Ishikawa (cell line): ENCODE data around the gene GNAO1.

Experiments
- CEBPB ChIP-seq: IDR thresholded peaks from 2 replicates; pipeline ENCODE4 v1.6.1; 2012
- CREB1 ChIP-seq: IDR thresholded peaks from 2 replicates; pipeline ENCODE4 v1.6.1; 2012; ENCODE audit warnings: low read depth
- EGR1 ChIP-seq: IDR thresholded peaks from 2 replicates; pipeline ENCODE4 v1.6.1; 2012
- EP300 ChIP-seq: IDR thresholded peaks from 2 replicates; pipeline ENCODE4 v1.6.1; 2012; ENCODE audit warnings: borderline replicate concordance
- FOXM1 ChIP-seq: IDR thresholded peaks from 2 replicates; pipeline ENCODE4 v1.6.1; 2012; ENCODE audit warnings: low read depth, borderline replicate concordance
- NFIC ChIP-seq: IDR thresholded peaks from 2 replicates; pipeline ENCODE4 v1.6.1; 2012
- RAD21 ChIP-seq: IDR thresholded peaks from 2 replicates; pipeline ENCODE4 v1.6.1; 2012; ENCODE audit warnings: low read depth
- TAF1 ChIP-seq: IDR thresholded peaks from 2 replicates; pipeline ENCODE4 v1.6.1; 2012; ENCODE audit warnings: low read depth, mild to moderate bottlenecking
- TCF12 ChIP-seq: IDR thresholded peaks from 2 replicates; pipeline ENCODE4 v1.6.1; 2012; ENCODE audit warnings: low read depth
- TEAD4 ChIP-seq: IDR thresholded peaks from 2 replicates; pipeline ENCODE4 v1.6.1; 2012
- YY1 ChIP-seq: IDR thresholded peaks from 2 replicates; pipeline ENCODE4 v1.6.1; 2012; ENCODE audit warnings: low read depth
- ZBTB7A ChIP-seq: IDR thresholded peaks from 2 replicates; pipeline ENCODE4 v1.6.1; 2012; ENCODE audit warnings: low read depth
- TF ChIP-seq, protein P1 (sequence below): IDR thresholded peaks from 2 replicates; pipeline ENCODE4 v1.6.1; 2012; ENCODE audit warnings: low read depth, mild to moderate bottlenecking
- TF ChIP-seq, protein P2 (sequence below): IDR thresholded peaks from 2 replicates; pipeline ENCODE4 v1.6.1; 2012
- TF ChIP-seq, protein P3 (sequence below): IDR thresholded peaks from 2 replicates; pipeline ENCODE4 v1.6.1; 2012

GNAO1 gene

DNA sequence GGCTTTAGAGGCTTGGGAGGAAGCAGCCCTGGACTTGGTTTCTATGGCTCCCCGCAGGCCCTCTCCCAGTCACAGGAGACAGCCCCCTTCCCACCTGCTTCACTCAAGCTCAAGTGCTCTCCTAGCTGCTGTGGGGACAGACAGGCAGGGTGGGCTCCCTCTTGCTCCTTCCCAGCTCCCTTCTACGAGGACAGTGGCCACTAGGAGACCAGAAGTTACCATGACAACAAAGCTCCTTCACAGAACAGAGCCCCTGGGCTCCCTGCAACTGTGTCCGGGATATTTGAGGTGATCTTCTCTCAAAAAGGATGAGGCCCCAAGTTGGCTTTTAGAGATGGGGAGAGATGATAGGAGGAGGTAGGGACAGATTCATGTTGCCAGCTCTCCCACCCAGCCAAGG, 117.7 kb downstream of the GNAO1 start:
- no peak for TF ChIP-seq NFIC
- no peak for TF ChIP-seq EP300
- no peak for TF ChIP-seq YY1
- no peak for TF ChIP-seq EGR1
- TF ChIP-seq, protein P1, sequence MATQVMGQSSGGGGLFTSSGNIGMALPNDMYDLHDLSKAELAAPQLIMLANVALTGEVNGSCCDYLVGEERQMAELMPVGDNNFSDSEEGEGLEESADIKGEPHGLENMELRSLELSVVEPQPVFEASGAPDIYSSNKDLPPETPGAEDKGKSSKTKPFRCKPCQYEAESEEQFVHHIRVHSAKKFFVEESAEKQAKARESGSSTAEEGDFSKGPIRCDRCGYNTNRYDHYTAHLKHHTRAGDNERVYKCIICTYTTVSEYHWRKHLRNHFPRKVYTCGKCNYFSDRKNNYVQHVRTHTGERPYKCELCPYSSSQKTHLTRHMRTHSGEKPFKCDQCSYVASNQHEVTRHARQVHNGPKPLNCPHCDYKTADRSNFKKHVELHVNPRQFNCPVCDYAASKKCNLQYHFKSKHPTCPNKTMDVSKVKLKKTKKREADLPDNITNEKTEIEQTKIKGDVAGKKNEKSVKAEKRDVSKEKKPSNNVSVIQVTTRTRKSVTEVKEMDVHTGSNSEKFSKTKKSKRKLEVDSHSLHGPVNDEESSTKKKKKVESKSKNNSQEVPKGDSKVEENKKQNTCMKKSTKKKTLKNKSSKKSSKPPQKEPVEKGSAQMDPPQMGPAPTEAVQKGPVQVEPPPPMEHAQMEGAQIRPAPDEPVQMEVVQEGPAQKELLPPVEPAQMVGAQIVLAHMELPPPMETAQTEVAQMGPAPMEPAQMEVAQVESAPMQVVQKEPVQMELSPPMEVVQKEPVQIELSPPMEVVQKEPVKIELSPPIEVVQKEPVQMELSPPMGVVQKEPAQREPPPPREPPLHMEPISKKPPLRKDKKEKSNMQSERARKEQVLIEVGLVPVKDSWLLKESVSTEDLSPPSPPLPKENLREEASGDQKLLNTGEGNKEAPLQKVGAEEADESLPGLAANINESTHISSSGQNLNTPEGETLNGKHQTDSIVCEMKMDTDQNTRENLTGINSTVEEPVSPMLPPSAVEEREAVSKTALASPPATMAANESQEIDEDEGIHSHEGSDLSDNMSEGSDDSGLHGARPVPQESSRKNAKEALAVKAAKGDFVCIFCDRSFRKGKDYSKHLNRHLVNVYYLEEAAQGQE = no peak
- no peak for TF ChIP-seq CEBPB
- TF ChIP-seq CREB1 = no peak
- TF ChIP-seq, protein P2, sequence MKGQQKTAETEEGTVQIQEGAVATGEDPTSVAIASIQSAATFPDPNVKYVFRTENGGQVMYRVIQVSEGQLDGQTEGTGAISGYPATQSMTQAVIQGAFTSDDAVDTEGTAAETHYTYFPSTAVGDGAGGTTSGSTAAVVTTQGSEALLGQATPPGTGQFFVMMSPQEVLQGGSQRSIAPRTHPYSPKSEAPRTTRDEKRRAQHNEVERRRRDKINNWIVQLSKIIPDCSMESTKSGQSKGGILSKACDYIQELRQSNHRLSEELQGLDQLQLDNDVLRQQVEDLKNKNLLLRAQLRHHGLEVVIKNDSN = no peak
- no peak for TF ChIP-seq TEAD4
- TF ChIP-seq RAD21 = no peak
- no peak for TF ChIP-seq TCF12
- no peak for TF ChIP-seq FOXM1
- TF ChIP-seq, protein P3, sequence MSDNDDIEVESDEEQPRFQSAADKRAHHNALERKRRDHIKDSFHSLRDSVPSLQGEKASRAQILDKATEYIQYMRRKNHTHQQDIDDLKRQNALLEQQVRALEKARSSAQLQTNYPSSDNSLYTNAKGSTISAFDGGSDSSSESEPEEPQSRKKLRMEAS = no peak
- no peak for TF ChIP-seq ZBTB7A
- no peak for TF ChIP-seq TAF1

- no peak for TF ChIP-seq TCF12
Measured at GRCh38 chr16:56310690-56311089, 119.4 kb downstream of the GNAO1 start.

GRCh38 chr16:56311208-56312027, 120.1 kb downstream of the GNAO1 start:
- TF ChIP-seq RAD21 = peak; percentile 27; the same call in 1 of the 2 replicates
- no peak for TF ChIP-seq TEAD4

GRCh38 chr16:56312028-56312300, 120.7 kb downstream of the GNAO1 start:
- TF ChIP-seq TCF12 (no peak), CREB1 (no peak), CEBPB (no peak), TEAD4 (no peak), EGR1 (no peak), FOXM1 (no peak), NFIC (no peak), TAF1 (no peak), ZBTB7A (no peak), EP300 (no peak), YY1 (no peak)
- TF ChIP-seq, protein P2 = no peak
- TF ChIP-seq, protein P3 = no peak
- TF ChIP-seq, protein P1 = no peak

- no peak for TF ChIP-seq RAD21
- TF ChIP-seq NFIC = no peak
- no peak for TF ChIP-seq TCF12
Measured at GRCh38 chr16:56312556-56312955, 121.3 kb downstream of the GNAO1 start.

GRCh38 chr16:56314244-56314850, 123.1 kb downstream of the GNAO1 start:
- TF ChIP-seq, protein P1 = no peak
- no peak for TF ChIP-seq NFIC
